Measurements from ENCODE around the gene ZSCAN5C.
"Not testable (repeated sequence)": the region's sequence is repeated elsewhere in the genome, so short reads cannot be mapped to it uniquely, and the experiment has no call there.

ZSCAN5C gene

GRCh38 chr19:56218961-56219360, 16.9 kb downstream of the ZSCAN5C start:
- H3K4me3 ChIP-seq (ENCODE audit: low read length): no peak overlapping the region
- TF ChIP-seq CTCF (conservative IDR thresholded peaks at IDR 0.05; ENCODE audit: low read depth, low read length): no peak
- DNase-seq (ENCODE audit: low read depth): no peak

- peak; percentile 38 for TF ChIP-seq CTCF (conservative IDR thresholded peaks at IDR 0.05; ENCODE audit: low read depth, low read length)
Measured at GRCh38 chr19:56221442-56221841, 19.4 kb downstream of the ZSCAN5C start.

GRCh38 chr19:56221851-56222250, 19.8 kb downstream of the ZSCAN5C start:
- no peak for DNase-seq (ENCODE audit: low read depth)
- TF ChIP-seq CTCF (conservative IDR thresholded peaks at IDR 0.05; ENCODE audit: low read depth, low read length): no peak
- no peak overlapping the region for H3K4me3 ChIP-seq (ENCODE audit: low read length)

More at GRCh38 chr19:56221442-56221841, 19.4 kb downstream of the ZSCAN5C start:
- not testable (repeated sequence) for DNase-seq (ENCODE audit: low read depth); H3K4me3 ChIP-seq (ENCODE audit: low read length)

- no peak overlapping the region for H3K4me3 ChIP-seq (ENCODE audit: low read length)
- TF ChIP-seq CTCF (conservative IDR thresholded peaks at IDR 0.05; ENCODE audit: low read depth, low read length): no peak
- DNase-seq (ENCODE audit: low read depth): no peak
Measured at GRCh38 chr19:56222901-56223300, 20.8 kb downstream of the ZSCAN5C start.

GRCh38 chr19:56223481-56223880, 21.4 kb downstream of the ZSCAN5C start:
- no peak overlapping the region for H3K4me3 ChIP-seq (ENCODE audit: low read length)
- no peak for DNase-seq (ENCODE audit: low read depth)
- TF ChIP-seq CTCF (conservative IDR thresholded peaks at IDR 0.05; ENCODE audit: low read depth, low read length): no peak

- H3K4me3 ChIP-seq (ENCODE audit: low read length): no peak overlapping the region
- TF ChIP-seq CTCF (conservative IDR thresholded peaks at IDR 0.05; ENCODE audit: low read depth, low read length): no peak
- no peak for DNase-seq (ENCODE audit: low read depth)
Measured at GRCh38 chr19:56245121-56245740, 43.2 kb downstream of the ZSCAN5C start.

GRCh38 chr19:56245764-56246163, 43.7 kb downstream of the ZSCAN5C start:
- not testable (repeated sequence) for DNase-seq (ENCODE audit: low read depth); H3K4me3 ChIP-seq (ENCODE audit: low read length)

GRCh38 chr19:56248736-56249338, 46.8 kb downstream of the ZSCAN5C start:
- H3K4me3 ChIP-seq (ENCODE audit: low read length); DNase-seq (ENCODE audit: low read depth): not testable (repeated sequence)

All from retinal pigment epithelial cell (primary cell).